GM04503 (cell line): ENCODE data around the gene STARD13.
"Not testable (repeated sequence)": the region's sequence is repeated elsewhere in the genome, so short reads cannot be mapped to it uniquely, and the experiment has no call there.

ENCODE experiments used
- DNase-seq: peaks from one replicate; pipeline ENCODE4 v3.0.0-alpha.2; 2012; ENCODE audit warnings: low read depth

STARD13 gene

DNA sequence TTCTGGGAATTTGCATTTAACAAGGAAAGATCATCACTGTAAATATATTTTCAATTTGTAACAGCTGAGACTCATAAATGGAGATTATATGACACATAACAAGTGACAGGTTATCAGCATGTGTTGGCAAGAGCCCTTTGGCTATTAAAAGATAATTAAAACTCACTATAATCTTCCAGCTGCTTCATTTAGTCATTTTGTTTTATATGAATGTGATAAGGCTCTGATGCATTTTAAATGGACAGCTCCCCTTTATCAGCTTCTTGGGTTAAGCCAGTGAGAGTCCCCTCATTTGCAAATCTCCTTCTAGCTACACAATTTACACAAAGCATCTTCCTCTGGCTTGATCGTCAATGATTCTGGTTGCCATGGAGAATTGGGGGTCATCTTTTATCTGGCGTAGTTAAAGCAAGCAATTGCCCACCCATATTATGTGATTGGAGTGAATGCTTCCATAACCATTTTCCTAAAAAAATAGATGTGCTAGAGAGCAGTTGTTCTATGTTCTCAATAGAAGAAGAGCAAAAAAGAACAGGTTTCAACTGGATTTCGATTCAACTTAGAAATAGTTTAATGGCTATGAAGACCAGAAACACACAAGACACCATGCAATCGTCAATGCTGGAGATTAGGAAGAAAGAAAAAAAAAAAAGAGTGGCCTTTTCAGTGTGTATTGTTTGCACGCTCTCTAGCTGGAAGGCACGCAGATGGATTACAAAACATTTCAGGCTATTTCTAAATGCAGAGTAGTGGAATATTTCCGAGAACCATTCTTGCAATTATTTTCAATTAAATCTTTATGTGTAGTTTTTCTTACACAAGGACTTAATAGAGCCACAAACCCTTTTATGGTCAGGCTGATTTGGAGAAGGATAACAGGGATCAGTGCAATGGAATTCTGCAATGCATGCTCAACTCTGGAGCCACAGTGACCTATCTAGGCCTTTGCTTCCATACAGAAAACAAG, 27.4 kb downstream of the STARD13 start:
- DNase-seq, result peak; percentile 87

DNA sequence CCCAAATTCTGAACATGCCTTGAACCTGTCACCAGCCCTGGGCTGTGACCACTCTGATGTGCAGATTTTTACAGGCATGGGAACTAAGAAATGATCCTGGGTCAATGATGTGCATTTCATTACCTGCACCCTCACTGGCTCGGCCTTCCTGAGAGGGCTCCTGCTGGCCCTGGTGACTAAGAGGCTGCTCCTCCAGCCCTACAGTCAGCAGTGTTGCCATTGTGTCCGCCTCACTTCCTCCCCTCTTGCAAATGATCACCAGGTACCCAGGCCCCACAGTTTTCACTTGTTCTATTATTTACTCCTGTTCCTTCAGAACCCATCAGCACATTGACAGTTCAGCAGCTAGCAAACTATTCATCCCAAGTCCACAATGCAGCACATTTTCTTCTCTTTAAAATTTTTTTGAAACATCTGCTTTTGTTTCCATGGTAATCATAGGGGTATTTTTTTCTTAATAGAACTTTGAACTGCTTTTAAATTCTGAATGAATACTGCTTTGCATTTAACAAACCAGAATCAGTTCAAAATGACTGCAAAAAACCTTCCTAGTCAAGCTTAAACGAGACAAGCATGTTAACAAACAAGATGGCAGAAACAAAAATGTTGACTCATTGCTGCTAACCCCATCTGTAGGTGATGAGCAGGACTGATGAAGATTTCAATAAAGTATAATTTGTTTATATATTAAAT, 29.3 kb downstream of the STARD13 start:
- no peak for DNase-seq

DNA sequence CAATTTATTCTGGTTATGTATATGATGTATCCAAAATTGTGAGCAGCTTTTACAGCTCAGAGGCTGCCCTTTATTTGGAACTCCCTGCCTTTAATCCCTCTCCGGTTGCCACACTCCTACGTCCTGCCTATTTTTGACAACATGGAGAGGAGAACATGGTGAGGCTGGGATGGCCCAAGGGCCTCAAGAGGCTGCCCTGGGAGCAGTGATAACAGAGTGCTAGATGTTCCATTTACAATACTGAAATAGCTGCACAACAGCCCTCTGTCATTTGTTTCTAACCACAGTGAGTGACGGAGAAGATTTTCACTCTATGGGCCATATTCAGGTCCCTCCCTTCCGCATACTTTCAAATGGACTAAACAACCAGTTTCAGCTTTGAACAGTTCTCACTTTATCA, 33.4 kb downstream of the STARD13 start:
- no peak for DNase-seq

DNA sequence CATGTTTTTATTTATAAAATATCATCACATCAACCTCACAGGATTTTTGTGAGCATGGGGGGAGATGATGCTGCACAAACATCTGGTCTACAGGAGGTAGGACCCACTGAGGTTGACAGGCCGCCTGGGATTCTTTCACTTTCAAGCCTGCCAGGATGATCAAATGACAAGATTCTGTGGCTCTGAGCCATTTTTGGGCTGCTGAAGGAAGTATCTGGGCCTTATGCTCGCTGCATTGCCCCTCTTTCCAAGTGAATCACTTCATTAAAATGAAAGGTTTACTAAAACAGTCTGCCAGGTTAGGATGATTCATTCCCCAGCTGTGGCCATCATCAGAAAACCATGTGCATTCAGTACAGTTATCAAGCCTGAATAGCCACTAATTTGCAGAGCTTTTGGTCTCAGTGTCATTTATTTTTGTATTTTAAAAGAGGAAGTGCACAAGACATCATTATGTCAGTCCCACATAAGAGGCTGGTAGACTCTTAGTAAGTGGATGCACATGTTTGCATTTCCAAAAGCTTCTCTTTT, 34.4 kb downstream of the STARD13 start:
- peak; percentile 90 for DNase-seq

DNA sequence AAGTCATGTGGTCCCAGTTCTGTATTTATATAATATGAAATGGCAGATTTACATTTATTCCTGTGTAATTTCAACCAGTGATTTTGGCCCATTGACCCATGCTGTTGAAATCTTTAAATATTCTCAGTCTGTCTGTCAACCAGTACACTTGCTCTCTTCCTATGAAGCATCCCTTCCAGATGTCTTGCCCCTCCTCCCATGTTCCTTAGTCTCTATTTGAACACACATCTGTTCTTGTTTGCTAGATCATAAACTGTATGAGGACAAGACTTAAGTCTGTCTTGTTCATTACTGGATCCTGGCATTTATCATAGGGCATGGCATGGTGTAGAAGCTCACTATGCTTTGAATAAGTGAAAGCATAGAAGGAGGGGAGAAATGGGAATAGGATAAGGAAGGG, 34.9 kb downstream of the STARD13 start:
- no peak for DNase-seq

DNA sequence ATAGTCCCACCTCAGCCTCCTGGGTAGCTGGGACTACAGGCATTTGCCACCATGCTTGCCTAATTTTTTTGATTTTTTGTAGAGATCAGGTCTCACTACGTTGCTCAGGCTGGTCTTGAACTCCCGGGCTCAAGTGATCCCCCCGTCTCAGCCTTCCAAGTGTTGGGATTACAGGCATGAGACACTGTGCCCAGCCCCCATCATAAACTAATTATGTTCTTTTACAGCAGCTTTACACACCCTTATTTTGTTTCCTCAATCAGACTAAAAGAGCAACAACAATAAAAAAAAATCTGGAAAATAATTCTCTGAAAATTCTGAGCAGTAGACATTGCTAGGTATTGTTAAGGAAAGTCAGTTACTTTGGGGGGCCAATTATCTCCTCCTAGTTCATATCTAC, 35.7 kb downstream of the STARD13 start:
- no peak for DNase-seq

DNA sequence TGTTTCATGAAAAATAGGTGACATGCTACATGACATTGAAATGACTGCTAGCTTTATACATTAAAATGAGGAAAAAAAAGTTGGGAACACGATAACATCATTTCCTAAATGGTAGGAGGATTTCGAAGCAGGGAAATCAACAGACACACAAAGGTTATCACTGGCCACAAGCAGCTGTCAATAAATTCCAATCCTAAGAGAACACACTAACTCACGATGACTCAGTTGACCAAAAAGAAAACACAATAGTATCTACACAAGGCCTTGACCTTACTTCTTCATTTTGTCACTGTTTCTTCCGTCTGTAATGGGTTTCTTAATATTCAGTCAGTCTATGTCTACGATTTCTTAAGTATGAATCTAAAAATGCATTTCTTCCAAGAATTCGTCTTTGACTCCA, 36.5 kb downstream of the STARD13 start:
- DNase-seq, result no peak

DNA sequence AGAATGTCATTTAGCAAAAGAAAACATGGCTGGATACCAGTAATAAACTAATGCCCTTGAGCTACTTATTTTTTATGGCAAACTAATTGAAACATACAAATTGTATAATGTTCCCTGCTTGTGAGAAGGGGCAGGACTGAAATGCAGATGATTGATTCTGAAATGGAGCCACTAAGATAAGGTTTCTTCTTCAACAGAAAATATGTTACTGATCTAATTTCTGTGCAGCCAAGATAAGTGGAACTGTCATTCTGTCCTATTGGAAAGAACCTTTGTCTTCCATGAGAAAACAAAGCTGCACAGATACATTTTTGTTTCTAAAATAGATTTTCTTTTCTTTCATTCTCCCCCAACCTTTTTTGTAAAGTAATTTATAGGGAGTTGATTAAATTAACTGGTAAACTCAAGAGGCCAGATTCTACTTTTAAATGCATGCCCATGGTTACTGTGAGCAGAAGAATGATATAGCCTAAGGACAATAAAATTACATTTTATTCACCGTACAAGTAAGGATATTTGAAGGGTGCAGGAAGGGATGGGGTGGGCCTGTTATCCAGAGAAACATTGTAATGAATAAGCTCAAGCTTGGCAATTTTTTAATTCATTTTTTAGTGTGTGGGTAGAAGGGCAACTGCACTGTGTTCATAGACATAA, 39.9 kb downstream of the STARD13 start:
- no peak for DNase-seq

DNA sequence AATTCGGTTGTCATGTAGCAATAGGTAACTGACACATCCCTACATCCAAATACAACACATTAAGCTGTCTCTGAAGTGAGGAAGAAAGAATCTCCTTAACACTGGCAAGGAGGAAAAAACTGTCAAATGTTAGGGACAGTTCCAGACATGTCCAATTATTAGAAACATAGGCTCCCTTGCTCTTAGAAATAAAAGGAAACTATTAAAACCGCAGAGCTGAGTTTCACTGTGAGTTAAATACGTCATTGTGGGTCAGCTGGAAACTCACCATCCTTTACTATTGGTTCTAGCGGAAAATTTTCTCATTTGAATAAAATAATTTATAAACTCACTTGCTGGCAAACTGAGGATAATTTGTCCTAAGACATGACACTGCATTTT, 40.7 kb downstream of the STARD13 start:
- DNase-seq, result no peak

DNA sequence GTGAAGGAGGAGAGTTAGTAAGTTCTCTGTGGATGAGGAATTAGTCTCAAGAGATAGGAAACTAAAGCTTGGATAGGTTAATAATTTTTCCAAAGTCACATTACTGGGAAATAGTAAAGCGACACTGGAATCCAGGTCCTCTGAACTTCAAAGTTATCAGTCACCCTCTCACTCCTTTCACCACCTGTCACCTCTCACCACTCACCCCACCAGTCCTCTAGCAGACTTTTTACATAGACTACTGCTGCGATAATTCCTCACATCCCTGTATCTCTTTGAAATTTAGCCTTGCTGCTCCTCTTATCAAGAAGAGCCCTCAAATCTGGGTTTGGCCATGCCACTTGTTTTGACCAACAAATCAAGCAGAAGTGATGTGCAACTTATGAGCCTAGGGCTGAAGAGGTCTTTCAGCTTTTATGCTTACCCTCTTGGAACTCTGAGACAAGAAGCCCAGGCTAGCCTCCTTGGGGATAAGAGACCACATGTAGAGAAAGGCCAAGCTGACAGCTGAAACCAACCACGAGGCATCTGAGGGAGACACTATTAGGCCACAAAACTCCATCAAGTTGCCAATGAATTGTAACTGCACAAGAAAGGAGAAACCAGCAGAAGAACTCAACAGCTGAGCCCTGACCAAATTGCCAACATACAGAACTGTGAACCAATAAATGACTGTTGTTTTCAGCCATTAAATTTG, 41.2 kb downstream of the STARD13 start:
- no peak for DNase-seq

DNA sequence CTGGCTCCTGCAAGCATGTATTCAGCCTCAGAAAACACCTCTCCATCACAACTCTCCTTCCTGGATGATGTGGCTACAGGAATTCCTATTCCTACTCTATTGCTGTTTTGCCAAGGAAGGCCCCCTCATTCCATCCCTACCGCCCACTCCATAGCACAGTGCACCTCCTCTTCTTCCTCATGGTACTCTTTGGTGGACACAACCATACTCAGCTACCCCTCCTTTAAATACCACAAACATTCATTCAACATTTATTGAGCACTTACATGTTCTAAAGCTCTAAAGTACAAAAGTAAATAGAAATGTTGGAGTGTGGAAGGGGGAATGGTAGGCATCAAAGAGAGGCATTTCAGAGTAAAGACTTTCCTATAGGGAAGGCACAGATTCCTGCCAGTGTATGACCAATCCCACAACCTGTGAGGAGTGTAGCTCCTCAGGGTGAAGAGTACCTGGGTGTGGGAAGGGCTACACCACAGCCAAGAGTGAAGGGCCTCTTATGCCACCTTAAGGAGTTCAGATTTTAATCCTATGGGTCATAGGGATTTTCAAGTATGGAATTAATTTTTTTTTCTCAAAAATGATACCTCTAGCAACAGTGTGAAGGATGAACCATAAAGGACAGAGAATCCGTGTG, 42.5 kb downstream of the STARD13 start:
- DNase-seq, result no peak

DNA sequence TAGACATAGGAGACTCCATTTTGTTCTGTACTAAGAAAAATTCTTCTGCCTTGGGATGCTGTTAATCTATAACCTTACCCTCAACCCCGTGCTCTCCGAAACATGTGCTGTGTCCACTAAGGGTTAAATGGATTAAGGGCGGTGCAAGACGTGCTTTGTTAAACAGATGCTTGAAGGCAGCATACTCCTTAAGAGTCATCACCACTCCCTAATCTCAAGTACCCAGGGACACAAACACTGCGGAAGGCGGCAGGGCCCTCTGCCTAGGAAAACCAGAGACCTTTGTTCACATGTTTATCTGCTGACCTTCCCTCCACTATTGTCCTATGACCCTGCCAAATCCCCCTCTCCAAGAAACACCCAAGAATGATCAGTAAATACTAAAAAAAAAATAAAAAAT, 43.2 kb downstream of the STARD13 start:
- not testable (repeated sequence) for DNase-seq

DNA sequence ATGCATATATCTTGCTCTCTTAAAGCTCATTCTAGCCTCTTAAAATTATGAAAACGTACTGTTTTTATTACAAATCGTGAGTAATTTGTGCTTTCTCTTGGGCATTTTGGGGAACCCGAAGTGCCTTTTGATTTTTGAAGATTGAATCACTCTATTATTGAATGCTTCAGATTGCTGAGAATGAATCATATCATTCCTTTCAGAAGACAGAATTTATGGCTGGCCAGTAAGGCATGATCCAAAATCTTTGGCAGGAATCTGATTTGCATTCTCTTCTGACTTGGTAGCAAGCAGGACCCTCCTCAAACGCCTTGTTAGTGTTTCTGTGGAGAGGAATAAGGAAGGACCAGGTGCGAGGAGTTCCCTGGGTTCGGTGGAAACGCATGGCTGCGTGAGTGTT, 49.5 kb downstream of the STARD13 start:
- no peak for DNase-seq

DNA sequence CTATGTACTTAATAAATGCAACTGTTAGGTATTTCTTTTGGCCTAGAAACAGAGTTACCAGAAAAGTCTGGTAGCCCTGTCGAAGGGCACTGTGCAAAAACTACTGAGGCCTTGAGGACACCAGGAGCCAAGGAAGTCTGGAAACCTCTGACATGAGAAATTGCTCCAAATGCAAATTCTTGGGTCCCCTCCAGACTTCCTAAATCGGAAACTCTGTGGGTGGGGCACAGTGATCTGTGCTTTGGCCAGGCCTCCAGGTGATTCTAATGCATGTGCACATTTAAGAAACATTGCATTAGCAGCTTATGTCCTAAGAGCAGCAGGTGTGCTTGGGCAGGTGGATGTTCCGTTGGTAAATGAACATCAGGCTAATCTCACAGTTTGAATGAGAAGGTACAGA, 50.0 kb downstream of the STARD13 start:
- DNase-seq, result no peak

DNA sequence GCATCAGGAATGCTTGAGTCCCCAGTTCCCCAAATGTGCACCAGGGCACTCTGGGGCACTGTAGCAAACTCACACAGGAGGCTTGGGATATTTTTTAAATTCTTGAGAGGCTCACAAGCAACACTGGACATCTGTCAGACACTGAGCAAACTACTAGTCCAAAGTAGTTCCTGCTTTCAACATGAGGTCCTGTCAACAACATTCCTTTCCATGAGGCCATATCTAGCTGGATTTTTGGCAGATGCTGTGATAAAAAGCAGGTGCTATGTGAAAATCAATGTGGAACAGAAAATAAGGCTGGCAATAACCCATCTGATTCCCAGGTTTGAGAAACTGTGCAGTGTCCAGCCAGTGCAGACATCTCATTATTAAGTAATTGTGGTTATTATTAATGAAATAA, 50.5 kb downstream of the STARD13 start:
- no peak for DNase-seq

DNA sequence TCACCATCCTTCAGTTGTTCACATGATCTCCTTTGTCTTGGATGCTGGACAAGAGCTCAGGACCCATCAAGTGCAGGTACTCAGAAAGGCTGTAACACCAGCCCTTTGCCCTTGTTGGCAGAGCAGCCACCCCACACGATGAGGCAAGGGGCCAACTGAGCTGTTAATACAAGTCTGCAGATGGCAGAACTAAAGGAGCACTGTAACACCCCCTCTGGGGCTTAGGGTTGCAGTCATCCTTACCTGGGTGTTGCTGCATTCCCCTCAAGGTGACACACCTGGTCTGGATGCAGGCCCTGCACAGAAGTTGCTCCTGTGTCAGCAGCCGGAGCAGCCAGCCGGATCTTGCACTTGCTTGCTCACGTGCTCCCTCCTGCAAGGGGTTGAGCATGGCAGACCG, 52.0 kb downstream of the STARD13 start:
- no peak for DNase-seq

DNA sequence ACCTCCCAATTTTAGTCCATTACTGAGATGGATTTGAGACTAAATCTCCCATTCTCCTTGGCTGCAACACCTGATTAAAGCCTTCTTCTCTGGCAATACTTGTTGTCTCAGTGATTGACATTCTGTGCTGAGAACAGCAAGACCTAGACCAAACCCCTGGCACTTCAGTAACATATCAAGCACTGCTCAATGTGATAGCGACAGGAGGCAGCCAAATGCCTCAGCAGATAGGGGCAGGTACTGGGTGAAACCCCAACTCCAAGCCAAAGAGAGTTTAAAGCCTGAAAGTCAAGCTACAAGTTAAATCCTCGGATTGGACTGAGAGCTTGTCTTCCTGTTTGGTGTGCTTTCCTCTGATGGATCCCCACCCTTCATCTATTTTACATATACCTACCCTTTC, 52.7 kb downstream of the STARD13 start:
- no peak for DNase-seq

DNA sequence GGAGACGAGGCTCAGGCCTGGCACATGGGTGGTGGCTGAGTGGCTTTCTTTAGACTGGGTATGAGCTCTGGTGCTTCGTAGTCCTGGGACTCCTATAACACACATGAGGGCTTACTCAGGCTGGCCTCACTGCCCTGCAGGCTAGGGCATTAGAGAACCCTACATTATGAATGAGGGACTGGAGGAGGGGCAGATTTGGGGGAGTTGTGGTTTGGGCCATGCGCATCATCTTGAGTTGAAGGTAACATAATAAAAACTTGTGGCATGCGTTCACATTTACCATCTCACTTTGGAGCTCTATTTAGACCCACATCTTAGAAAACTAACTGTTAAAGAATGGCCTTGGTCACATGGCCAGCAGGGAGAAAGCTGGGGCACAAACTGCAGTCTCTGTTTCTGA, 54.2 kb downstream of the STARD13 start:
- DNase-seq, result no peak

DNA sequence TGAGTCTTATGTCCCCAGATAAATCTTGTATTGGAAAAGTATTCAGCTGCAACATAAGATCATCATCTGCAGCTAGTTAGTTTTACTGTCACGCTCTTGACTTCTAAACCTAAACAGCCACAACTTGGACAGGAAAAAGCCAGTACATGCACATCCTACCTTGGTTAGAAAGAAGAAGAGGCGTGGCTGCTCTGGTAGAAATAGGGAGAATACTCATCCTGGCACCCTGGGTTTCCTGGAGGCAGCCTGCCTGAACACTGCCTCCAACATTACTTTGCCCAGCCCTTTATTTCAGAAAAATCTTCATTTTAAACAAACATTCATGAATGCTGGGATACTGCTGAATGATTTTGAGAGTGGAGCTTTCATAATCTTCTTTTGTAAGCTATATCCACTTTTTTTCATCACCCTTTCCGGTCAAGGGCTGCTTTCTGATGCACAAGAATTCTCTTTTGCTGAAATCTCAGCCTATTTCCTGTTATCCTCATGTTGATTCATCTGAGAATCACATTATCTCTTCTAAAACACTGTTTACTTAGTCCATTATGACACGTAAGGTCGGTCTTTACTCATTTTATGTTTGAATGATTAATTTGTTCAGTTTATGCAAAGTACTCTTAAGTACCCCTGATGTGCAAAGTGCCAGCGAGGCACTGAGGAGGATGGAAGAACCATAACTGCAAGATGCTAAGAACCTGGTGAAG, 55.2 kb downstream of the STARD13 start:
- peak; percentile 49 for DNase-seq

DNA sequence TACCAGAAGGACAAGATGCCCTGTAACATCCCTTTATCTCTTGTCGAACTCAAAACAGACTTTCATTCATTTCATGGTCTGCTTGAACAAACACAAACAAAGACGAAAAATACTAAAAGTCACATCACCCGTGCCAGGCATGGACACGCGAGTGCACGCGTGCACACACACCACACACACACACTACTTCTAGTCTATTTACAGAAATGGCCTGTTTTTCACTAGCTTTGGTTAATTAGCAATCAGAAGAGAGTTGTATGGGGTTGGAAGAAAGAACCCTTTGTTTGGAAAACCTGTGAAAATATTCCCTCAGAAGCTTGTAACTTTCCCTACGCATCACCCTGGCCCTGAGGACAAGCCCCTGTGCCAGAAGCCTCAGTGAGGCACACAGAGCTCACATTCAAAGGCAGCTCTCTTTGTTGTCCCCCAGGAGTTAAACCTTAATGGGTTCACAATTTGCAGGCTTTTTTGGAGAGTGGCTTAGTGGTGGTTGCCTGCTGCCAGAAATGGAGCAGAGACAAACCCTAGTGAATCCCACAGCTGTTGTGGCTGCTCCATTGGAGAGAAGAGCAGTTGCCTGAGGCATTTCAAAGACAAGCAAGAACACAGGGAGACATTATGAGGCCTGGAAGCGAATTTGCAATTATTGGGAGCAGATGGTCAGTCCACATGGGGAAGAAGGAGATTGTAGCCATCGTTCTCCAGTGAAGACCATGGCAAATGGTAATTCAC, 55.9 kb downstream of the STARD13 start:
- no peak for DNase-seq
